ENCODE data around the gene IPO4.
"Not testable (repeated sequence)": the region's sequence is repeated elsewhere in the genome, so short reads cannot be mapped to it uniquely, and the experiment has no call there.

IPO4 gene

DNA sequence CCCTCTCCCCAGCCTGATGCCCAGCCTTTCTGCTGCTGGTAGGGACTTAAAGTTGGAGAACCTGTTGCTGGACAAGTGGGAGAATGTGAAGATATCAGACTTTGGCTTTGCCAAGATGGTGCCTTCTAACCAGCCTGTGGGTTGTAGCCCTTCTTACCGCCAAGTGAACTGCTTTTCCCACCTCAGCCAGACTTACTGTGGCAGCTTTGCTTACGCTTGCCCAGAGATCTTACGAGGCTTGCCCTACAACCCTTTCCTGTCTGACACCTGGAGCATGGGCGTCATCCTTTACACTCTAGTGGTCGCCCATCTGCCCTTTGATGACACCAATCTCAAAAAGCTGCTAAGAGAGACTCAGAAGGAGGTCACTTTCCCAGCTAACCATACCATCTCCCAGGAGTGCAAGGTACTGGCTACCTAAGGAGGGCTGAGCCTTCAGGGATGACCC, 18.5 kb upstream of the IPO4 start:
- Mint-ChIP-seq H3K4me1 (ENCODE audit: low read depth) (peaks cover 38% of the 10 kb centered on the region), H3K36me3 (ENCODE audit: low read depth) (peaks cover 99% of the 10 kb centered on the region), H3K9me3 (peaks cover 12% of the 10 kb centered on the region), H3K4me3 (no peak overlapping the region), H3K27ac (no peak overlapping the region), H3K27me3 (no peaks in the 10 kb centered on the region)
- intact Hi-C loops (cut with micrococcal nuclease) = no loop called here

DNA sequence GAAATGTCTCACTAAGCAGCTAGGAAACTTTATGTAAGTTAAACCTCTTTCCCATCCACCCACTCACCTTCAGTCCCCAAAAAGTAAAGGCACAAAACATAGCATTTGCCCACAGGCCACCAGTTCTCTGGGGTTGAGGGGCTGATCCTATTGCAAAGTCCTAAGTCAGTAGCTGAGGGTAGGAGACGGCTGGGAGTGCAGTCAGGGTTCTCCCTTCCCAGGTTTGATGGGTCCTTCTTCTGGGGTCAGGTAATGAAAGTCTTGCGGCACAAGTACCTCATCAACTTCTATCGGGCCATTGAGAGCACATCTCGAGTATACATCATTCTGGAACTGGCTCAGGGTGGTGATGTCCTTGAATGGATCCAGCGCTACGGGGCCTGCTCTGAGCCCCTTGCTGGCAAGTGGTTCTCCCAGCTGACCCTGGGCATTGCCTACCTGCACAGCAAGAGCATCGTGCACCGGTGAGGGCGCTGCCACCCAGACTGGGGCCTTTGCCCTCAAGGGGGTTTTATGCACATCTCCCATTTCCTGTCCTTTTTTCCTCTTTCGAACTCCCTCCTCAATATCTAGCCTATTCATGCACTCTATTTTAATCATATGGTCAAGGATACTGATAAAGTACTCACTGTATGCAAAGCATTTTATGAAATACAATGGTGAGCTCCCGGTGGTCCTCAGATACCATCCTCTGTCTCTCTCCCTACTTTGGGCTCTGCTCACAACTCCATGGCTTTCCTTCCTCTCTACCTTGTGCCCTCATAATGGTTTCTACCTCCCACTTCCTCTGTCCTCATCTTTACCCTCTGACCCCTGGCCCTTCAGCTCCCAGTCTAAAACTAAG, 17.9 kb upstream of the IPO4 start:
- H3K27ac Mint-ChIP-seq = no peak overlapping the region
- H3K4me3 Mint-ChIP-seq = no peak overlapping the region
- no peaks in the 10 kb centered on the region for H3K27me3 Mint-ChIP-seq
- peaks cover 32% of the 10 kb centered on the region for H3K4me1 Mint-ChIP-seq (ENCODE audit: low read depth)
- peaks cover 18% of the 10 kb centered on the region for H3K9me3 Mint-ChIP-seq
- peaks cover 99% of the 10 kb centered on the region for H3K36me3 Mint-ChIP-seq (ENCODE audit: low read depth)
- intact Hi-C loops (cut with micrococcal nuclease) = no loop called here

DNA sequence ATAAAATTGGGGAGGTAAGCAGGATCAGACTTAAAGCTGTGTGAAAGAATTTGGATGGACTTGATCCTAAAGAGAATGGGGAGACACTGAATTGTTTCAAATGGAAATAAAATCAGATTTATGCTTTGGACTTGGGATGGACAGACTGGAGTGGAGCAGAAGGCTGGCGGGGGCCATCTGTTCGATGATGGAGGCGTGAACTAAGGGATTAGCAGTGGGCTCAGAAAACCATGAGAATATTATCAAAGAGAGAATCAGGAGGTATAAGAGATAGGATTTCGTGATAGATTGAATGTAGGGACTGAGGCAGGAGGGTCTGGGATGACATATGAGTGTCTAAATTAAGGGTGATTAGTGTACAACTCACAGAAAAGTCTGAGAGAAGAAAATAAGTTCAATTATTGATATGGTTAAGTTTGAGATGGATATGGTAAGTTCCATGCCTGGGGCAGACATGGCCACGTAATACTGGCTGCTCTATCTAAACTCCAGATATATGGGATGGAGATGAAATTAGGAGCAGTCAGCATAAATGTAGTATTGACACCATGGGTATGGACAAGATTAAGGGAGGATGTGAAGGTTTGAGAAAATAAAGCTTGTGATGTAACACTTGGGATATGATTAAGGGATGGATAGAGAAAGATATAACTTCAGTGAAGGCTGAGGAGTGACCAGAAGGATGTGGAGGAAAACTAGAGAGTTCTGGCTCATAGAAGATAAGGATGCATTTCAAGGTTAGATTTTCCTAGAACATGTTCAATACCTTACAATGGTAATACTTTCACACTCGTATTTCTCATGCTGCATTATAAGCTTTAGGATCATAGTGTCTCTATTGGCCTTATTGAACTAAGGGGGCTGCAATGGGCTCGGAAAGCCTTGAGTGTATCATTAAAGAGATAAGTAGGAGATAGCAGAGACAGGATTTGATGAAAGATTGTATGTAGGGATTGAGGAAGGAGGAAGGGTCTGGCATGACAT, 15.8 kb upstream of the IPO4 start:
- Mint-ChIP-seq H3K4me1 (ENCODE audit: low read depth) (peaks cover 21% of the 10 kb centered on the region), H3K4me3 (no peak overlapping the region), H3K36me3 (ENCODE audit: low read depth) (peaks cover 97% of the 10 kb centered on the region), H3K9me3 (peaks cover 26% of the 10 kb centered on the region), H3K27ac (no peak overlapping the region), H3K27me3 (no peaks in the 10 kb centered on the region)
- intact Hi-C loops (cut with micrococcal nuclease) = no loop called here

- H3K27ac Mint-ChIP-seq; intact Hi-C loops (cut with micrococcal nuclease); H3K4me3 Mint-ChIP-seq; H3K27me3 Mint-ChIP-seq: not testable (repeated sequence)
- Mint-ChIP-seq H3K9me3 (peaks cover 32% of the 10 kb centered on the region), H3K4me1 (ENCODE audit: low read depth) (peaks cover 32% of the 10 kb centered on the region), H3K36me3 (ENCODE audit: low read depth) (peaks cover 98% of the 10 kb centered on the region)
Observed at GRCh38 chr14:24203249-24203886, 14.8 kb upstream of the IPO4 start.

DNA sequence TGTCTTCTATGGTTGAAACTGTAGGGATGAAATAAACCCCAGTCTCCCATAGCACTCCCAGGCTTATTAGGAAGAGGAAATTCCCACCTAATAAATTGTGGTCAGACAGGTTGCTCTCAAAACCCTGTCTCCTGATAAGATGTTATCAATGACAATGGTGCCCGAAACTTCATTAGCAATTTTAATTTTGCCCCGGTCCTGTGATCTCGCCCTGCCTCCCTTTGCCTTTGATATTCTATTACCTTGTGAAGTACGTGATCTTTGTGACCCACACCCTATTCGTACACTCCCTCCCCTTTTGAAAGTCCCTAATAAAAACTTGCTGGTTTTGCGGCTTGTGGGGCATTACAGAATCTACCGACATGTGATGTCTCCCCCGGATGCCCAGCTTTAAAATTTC, 13.9 kb upstream of the IPO4 start:
- H3K36me3 Mint-ChIP-seq (ENCODE audit: low read depth) = peaks cover 96% of the 10 kb centered on the region

DNA sequence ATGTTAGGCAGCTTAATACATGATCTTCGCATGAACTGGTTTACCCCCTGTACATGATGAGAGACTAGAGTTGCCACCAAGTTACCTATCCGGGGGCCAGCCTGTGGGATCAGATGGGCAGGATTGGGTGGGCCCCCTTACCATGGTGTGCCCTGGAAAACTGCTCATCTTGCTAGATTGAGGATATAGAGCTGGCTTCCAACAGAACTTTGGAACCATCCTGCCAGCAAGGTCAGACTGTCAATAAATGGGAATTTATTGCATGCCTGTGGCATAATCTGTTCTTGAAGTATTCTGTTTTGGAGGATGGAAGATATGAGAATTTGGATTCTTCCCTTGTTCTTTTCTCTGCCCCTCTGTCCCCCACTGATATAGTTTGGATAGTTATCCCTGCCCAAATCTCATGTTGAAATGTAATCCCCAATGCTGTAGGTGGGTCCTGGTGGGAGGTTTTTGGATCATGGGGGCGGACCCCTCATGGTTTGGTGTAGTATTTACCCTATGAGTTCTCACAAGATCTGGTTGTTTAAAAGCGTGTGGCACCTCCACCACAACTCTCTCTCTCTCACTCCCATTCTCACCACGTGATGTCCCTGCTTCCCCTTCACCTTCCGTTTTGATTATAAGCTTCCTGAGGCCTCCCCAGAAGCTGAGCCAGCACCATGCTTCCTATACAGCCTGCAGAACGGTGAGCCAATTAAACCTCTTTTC, 10.4 kb upstream of the IPO4 start:
- Mint-ChIP-seq H3K27ac (peak overlapping the region; percentile 50), H3K36me3 (ENCODE audit: low read depth) (peaks cover 84% of the 10 kb centered on the region), H3K4me3 (no peak overlapping the region), H3K27me3 (no peaks in the 10 kb centered on the region), H3K9me3 (peaks cover 32% of the 10 kb centered on the region), H3K4me1 (ENCODE audit: low read depth) (peaks cover 45% of the 10 kb centered on the region)
- intact Hi-C loops (cut with micrococcal nuclease) = loop anchor here (5.0 kb wide), 1 partner anchor 37 kb away; the partner anchor contains the start of gene IRF9

More for the DNA sequence above, 13.9 kb upstream of the IPO4 start:
- intact Hi-C loops (cut with micrococcal nuclease); H3K27ac Mint-ChIP-seq; H3K4me3 Mint-ChIP-seq; H3K27me3 Mint-ChIP-seq: not testable (repeated sequence)
- H3K9me3 Mint-ChIP-seq = peaks cover 32% of the 10 kb centered on the region
- H3K4me1 Mint-ChIP-seq (ENCODE audit: low read depth) = peaks cover 28% of the 10 kb centered on the region

- Mint-ChIP-seq H3K4me3 (peak overlapping the region; percentile 94), H3K27me3 (no peaks in the 10 kb centered on the region), H3K27ac (peak overlapping the region; percentile 94), H3K9me3 (peaks cover 20% of the 10 kb centered on the region), H3K4me1 (ENCODE audit: low read depth) (peaks cover 57% of the 10 kb centered on the region), H3K36me3 (ENCODE audit: low read depth) (peaks cover 77% of the 10 kb centered on the region)
- intact Hi-C loops (cut with micrococcal nuclease) = loop anchor here (5.0 kb wide), 1 partner anchor 35 kb away; the partner anchor contains the start of gene IRF9
Observed at GRCh38 chr14:24197056-24197450, 8.4 kb upstream of the IPO4 start.

DNA sequence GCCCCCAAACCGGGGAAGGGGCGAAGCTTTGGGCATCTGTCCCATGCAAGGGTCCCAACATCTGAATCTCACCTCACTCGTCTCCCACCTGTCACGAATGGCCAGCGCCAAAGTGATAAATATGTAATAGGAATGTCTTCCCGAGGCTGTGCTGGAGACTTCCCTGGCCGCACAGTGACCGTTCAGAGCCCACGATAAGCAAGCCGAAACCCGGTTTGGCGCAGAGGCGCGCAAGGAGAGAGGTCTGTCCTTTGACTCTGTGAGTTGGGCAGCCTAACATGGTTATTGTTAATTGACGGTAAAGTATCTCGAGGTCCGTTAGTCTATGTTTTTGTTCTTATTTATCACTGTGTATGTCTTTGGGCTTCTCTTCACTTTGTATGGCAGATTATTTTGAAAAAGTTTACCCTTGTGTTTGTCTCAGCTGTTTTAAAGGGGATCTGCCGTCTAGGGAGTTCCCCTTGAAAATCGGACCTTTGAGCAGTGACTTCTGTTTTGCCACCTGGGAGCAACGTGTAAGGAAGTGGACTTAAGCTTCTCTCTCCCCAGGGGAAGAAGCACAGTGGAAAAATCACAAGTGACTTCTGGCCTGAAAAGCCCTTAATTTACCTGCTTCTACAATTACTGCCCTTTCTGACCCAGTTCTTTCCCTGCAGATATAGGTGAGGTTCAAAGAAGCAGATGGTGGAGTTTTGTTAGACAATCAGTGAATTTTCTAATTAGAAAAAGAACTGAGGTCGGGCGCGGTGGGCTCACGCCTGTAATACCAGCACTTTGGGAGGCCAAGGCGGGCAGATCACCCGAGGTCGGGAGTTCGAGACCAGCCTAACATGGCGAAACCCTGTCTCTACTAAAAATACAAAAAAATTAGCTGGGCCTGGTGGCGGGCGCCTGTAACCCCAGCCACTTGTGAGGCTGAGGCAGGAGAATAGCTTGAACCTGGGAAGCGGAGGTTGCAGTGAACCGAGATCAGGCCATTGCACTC, 7.7 kb upstream of the IPO4 start:
- Mint-ChIP-seq H3K27me3 (no peaks in the 10 kb centered on the region), H3K9me3 (peaks cover 13% of the 10 kb centered on the region), H3K36me3 (ENCODE audit: low read depth) (peaks cover 77% of the 10 kb centered on the region), H3K27ac (peak overlapping the region; percentile 94), H3K4me1 (ENCODE audit: low read depth) (peaks cover 64% of the 10 kb centered on the region), H3K4me3 (peak overlapping the region; percentile 94)
- intact Hi-C loops (cut with micrococcal nuclease) = loop anchor here (5.0 kb wide), 1 partner anchor 34 kb away; the partner anchor contains the start of gene IRF9

- Mint-ChIP-seq H3K27me3 (no peaks in the 10 kb centered on the region), H3K9me3 (peaks cover 10% of the 10 kb centered on the region), H3K36me3 (ENCODE audit: low read depth) (peaks cover 78% of the 10 kb centered on the region), H3K27ac (peak within 1 kb of the TSS; percentile 94), H3K4me3 (peak within 1 kb of the TSS; percentile 94), H3K4me1 (ENCODE audit: low read depth) (peaks cover 64% of the 10 kb centered on the region)
- intact Hi-C loops (cut with micrococcal nuclease) = loop anchor here (1.0 to 5.0 kb wide), 2 partner anchors 18 to 33 kb away; partner anchors contain the start of genes CHMP4A and IRF9
Observed at GRCh38 chr14:24195186-24196070, 6.8 kb upstream of the IPO4 start, which contains the start of gene TM9SF1. TM9SF1 (minus strand) TSS chr14:24195441; CDS start chr14:24195019, 422 bp downstream.

DNA sequence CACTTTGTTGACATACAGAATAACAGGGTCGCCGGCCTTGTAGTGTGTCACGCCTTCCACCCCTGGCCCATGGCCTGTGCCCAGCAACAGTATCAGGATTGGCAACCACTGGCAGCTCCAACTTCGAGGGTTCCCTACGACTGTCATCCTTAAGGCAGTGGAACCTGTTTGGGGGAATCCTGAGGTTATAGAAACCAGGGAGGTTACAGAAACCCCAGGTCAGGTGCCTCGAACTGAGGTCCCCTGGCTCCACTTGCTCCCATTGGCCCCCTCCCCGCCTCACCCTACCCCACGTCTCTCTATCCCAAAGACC, 6.2 kb upstream of the IPO4 start:
- peak overlapping the region; percentile 94 for H3K27ac Mint-ChIP-seq
- intact Hi-C loops (cut with micrococcal nuclease) = loop anchor here (1.0 to 5.0 kb wide), 2 partner anchors 18 to 33 kb away; partner anchors contain the start of genes CHMP4A and IRF9
- H3K4me1 Mint-ChIP-seq (ENCODE audit: low read depth) = peaks cover 68% of the 10 kb centered on the region
- peaks cover 10% of the 10 kb centered on the region for H3K9me3 Mint-ChIP-seq
- peak overlapping the region; percentile 94 for H3K4me3 Mint-ChIP-seq
- H3K27me3 Mint-ChIP-seq = no peaks in the 10 kb centered on the region
- peaks cover 78% of the 10 kb centered on the region for H3K36me3 Mint-ChIP-seq (ENCODE audit: low read depth)

DNA sequence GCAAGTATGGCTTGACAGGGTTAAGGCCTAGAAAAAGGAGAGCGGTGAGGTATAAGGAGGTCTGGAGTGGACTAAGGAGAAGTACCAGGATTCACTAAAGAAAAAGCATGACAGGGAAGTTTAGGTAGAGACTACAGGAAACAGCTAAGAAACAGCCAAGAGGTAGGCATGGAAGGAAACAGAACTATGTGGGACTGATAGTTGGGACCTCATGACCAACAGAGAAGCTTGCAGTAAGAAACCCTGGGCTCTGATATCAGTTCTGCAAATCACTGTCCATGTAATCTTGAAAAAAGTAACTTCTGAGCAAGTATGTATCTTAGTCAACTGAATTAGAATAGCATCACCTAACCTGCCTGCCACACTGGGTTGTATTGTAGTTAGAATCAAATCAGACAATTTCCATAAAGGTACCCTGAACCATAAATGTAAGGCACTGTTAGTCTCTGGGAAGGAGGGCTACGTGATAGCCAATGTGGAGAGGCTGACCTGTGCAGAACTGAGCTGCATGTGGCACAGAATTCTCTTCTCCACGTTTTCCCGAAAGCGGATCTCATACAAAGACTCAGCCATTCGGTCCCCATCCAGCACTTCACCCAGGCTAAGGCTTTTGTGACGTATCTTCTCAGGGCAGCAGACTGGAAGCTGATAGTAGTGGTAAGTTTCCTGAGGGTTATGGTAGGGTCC, 5.7 kb upstream of the IPO4 start:
- Mint-ChIP-seq H3K4me3 (peak overlapping the region; percentile 94), H3K9me3 (peaks cover 5% of the 10 kb centered on the region), H3K27ac (peak overlapping the region; percentile 94), H3K36me3 (ENCODE audit: low read depth) (peaks cover 76% of the 10 kb centered on the region), H3K27me3 (no peaks in the 10 kb centered on the region), H3K4me1 (ENCODE audit: low read depth) (peaks cover 66% of the 10 kb centered on the region)
- intact Hi-C loops (cut with micrococcal nuclease) = no loop called here
